Stomach (tissue), 9 donors: ENCODE measurements around the gene SIGLEC1. TPM values are rescaled to one million over a fixed set of nuclear protein-coding genes. Genes with fewer than 3 reads are reported as not detected.

Source experiments
- DNase-seq, 2 donors: peaks; one replicate each; pipeline versions ENCODE4 v3.0.0 to v3.0.0-alpha.2; 2013 to 2019
- H3K27ac ChIP-seq, 5 donors: fragments of 200-600 bp in 4 of 5; sonication (generic) in 4 of 5; one replicate each; pipeline ENCODE4 v1.5.1; 2013 to 2019; ENCODE audit warnings: mild to moderate bottlenecking in 1 of 5, moderate library complexity in 1 of 5
- H3K27me3 ChIP-seq, 3 donors: fragments of 200-600 bp; sonication (generic); one replicate each; pipeline ENCODE4 v1.5.1; 2017 to 2019; ENCODE audit warnings: mixed run types in 1 of 3
- H3K36me3 ChIP-seq, 4 donors: fragments of 200-600 bp; sonication (generic); 1 replicate in 3 of 4; 2 replicates in 1 of 4; pipeline ENCODE4 v1.5.1; 2016 to 2019
- H3K4me1 ChIP-seq, 4 donors: fragments of 200-600 bp; sonication (generic); one replicate each; pipeline ENCODE4 v1.5.1; 2016 to 2019
- H3K4me3 ChIP-seq, 4 donors: fragments of 200-600 bp; sonication (generic) in 3 of 4; one replicate each; pipeline ENCODE4 v1.5.1; 2016 to 2019; ENCODE audit warnings: mild to moderate bottlenecking in 1 of 4
- H3K9me3 ChIP-seq, 4 donors: fragments of 200-600 bp; sonication (generic); one replicate each; pipeline ENCODE4 v1.5.1; 2016 to 2019
- EP300 ChIP-seq: sonication (generic); formaldehyde crosslinking; IDR thresholded peaks from one replicate; pipeline ENCODE4 v1.6.1; 2017; ENCODE audit warnings: antibody characterized with exemption
- POLR2A ChIP-seq, 4 donors: fragments of 450-650 bp; IDR thresholded peaks; one replicate each; pipeline ENCODE4 v1.6.1; 2016; ENCODE audit warnings: antibody characterized with exemption in 4 of 4, control low read depth in 2 of 4, mild to moderate bottlenecking in 1 of 4, moderate library complexity in 1 of 4
- POLR2AphosphoS5 ChIP-seq, 3 donors: sonication (generic); formaldehyde crosslinking; IDR thresholded peaks; one replicate each; pipeline ENCODE4 v1.6.1; 2016; ENCODE audit warnings: antibody characterized with exemption in 3 of 3
- WGBS, 5 donors: extraction: QIAGEN DNeasy Blood & Tissue Kit in 3 of 5; methylation state at CpG; one replicate each; pipeline versions ENCODE4 v1.1.5 to v1.1.7; 2013 to 2018; 5-methylcytosine and 5-hydroxymethylcytosine counted together
- intact Hi-C: fragments of 100-400 bp; cut with DNase I; formaldehyde crosslinking; loops from one replicate; pipeline ENCODE4 v1.15.1; 2023; ENCODE audit warnings: low total_unique reads
- polyA plus RNA-seq, 3 donors: library from polyadenylated mRNA; stranded (reverse); fragments of 200-250 nt; gene quantifications; one replicate each; pipeline ENCODE4 v1.2.3, GENCODE V29; 2013
- total RNA-seq, 5 donors: library from RNA; depleted of rRNA; stranded (reverse); fragments of >200 nt; gene quantifications; one replicate each; pipeline versions ENCODE4 v1.1.0 to v1.2.3, GENCODE V29; 2014 to 2016
- TF ChIP-seq, protein P1 (sequence below), 7 experiments: fragments of 450-650 bp in 4 of 7; fragments of 200-600 bp in 3 of 7; sonication (generic) in 3 of 7; IDR thresholded peaks; one replicate each; pipeline ENCODE4 v1.5.1; 2016 to 2019; ENCODE audit warnings: antibody characterized with exemption in 7 of 7, control low read depth in 2 of 7, mild to moderate bottlenecking in 1 of 7
- donor health status: healthy with polysubstance abuse.
- donor health status: Bipolar disorder and iron deficiency.
- donor health status: healthy.

The SIGLEC1 gene
- total and polyA plus RNA-seq, 8 donors = 1.4 to 22.2 (median 1.8) TPM

DNA sequence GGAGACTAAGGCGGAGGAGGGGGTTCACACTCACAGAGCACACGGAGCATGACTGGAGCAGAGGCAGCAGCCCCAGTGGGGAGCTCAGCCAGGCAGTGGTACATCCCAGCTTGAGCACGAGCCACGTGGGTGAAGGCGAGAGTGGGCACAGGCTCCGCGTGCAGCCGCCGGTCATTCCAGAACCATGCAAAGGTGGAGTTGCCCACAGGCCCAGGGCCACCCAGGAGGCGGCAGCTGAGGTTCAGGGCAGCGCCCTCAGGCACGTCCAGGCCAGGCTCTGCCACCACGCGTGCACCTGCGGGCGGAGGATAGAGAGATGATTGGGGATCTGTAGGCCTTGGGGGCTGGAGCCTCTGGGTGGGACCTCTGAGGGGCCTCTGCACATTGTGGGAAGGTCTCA, 21.1 kb downstream of the SIGLEC1 start:
- TF ChIP-seq, protein P1, sequence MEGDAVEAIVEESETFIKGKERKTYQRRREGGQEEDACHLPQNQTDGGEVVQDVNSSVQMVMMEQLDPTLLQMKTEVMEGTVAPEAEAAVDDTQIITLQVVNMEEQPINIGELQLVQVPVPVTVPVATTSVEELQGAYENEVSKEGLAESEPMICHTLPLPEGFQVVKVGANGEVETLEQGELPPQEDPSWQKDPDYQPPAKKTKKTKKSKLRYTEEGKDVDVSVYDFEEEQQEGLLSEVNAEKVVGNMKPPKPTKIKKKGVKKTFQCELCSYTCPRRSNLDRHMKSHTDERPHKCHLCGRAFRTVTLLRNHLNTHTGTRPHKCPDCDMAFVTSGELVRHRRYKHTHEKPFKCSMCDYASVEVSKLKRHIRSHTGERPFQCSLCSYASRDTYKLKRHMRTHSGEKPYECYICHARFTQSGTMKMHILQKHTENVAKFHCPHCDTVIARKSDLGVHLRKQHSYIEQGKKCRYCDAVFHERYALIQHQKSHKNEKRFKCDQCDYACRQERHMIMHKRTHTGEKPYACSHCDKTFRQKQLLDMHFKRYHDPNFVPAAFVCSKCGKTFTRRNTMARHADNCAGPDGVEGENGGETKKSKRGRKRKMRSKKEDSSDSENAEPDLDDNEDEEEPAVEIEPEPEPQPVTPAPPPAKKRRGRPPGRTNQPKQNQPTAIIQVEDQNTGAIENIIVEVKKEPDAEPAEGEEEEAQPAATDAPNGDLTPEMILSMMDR (IDR thresholded peaks at IDR 0.05) = no peak
- TF ChIP-seq POLR2AphosphoS5 (IDR thresholded peaks at IDR 0.05) = no peak
- TF ChIP-seq EP300 = no peak
- TF ChIP-seq POLR2A (IDR thresholded peaks at IDR 0.05) = no peak
- H3K4me1 ChIP-seq = peaks cover 0 to 15% (median 9%) of the 10 kb centered on the region in 4 donors
- intact Hi-C loops = no loop called here
- H3K36me3 ChIP-seq = no peaks in the 10 kb centered on the region
- H3K9me3 ChIP-seq = peaks cover 0 to 2% (median under 1%) of the 10 kb centered on the region in 4 donors
- no peaks in the 10 kb centered on the region for H3K27me3 ChIP-seq
- no peak overlapping the region for H3K27ac ChIP-seq
- WGBS, 5 donors = 86 to 92% (median 90%) methylated on average over 10 to 16 of the region's 16 CpGs
- H3K4me3 ChIP-seq = no peak overlapping the region
- no peak for DNase-seq

DNA sequence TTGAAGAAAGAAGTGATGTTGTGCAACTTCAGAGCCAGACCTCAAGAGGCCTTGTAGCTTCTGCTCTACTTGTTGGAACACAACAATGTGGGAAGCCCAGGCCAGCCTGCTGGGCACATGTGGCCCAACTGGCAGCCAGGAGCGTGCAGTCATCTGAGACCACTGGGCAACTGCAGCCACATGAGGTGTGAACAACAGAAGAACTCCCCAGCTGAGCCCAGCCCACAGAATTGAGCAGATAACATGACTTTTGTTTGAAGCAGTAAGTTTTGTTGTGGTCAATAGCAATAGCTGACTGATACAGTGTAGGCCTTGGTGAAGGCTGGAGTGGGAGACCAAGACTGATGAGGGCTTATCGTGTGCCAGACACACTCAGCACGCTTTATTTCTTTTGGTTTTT, 22.0 kb downstream of the SIGLEC1 start:
- 95 to 99% (median 97%) methylated on average over 3 of the region's 3 CpGs for WGBS, 5 donors

DNA sequence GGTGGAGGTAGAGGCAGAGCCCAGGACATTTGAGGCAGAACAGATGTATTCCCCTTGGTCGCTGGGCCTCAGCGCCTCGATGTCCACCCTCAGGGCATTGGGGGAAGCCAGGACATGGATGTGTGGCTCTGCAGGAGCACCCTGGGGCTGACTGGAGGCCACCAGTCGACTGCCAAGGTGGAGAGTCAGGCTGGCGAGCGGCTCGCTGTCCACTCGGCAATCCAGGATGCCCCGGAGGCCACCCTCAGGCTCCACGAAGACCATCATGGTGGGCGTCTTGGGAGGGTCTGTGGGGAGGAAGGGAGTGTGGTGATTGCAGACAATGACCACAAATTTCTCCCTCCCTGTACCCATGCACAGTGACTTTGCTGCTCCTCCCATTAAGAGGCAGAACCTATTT, 22.4 kb downstream of the SIGLEC1 start:
- H3K27me3 ChIP-seq = no peaks in the 10 kb centered on the region
- no peak overlapping the region for H3K27ac ChIP-seq
- intact Hi-C loops = no loop called here
- no peak for DNase-seq
- H3K36me3 ChIP-seq = no peaks in the 10 kb centered on the region
- 81 to 89% (median 87%) methylated on average over 11 of the region's 11 CpGs for WGBS, 5 donors
- H3K9me3 ChIP-seq = no peaks in the 10 kb centered on the region
- H3K4me1 ChIP-seq = peaks cover 0 to 26% (median 11%) of the 10 kb centered on the region in 4 donors
- H3K4me3 ChIP-seq = no peak overlapping the region
- TF ChIP-seq POLR2A (IDR thresholded peaks at IDR 0.05) = no peak
- TF ChIP-seq EP300 = no peak
- TF ChIP-seq, protein P1 (IDR thresholded peaks at IDR 0.05) = no peak
- no peak for TF ChIP-seq POLR2AphosphoS5 (IDR thresholded peaks at IDR 0.05)

More for the DNA sequence above, 22.0 kb downstream of the SIGLEC1 start:
- no peaks in the 10 kb centered on the region for H3K36me3 ChIP-seq
- DNase-seq = no peak
- H3K4me3 ChIP-seq = no peak overlapping the region
- intact Hi-C loops = no loop called here
- H3K27me3 ChIP-seq = no peaks in the 10 kb centered on the region
- H3K27ac ChIP-seq = no peak overlapping the region
- H3K4me1 ChIP-seq = peaks cover 0 to 24% (median 11%) of the 10 kb centered on the region in 4 donors
- TF ChIP-seq, protein P1 (IDR thresholded peaks at IDR 0.05) = no peak
- TF ChIP-seq POLR2AphosphoS5 (IDR thresholded peaks at IDR 0.05) (no peak), EP300 (no peak), POLR2A (IDR thresholded peaks at IDR 0.05) (no peak)
- H3K9me3 ChIP-seq = no peaks in the 10 kb centered on the region

DNA sequence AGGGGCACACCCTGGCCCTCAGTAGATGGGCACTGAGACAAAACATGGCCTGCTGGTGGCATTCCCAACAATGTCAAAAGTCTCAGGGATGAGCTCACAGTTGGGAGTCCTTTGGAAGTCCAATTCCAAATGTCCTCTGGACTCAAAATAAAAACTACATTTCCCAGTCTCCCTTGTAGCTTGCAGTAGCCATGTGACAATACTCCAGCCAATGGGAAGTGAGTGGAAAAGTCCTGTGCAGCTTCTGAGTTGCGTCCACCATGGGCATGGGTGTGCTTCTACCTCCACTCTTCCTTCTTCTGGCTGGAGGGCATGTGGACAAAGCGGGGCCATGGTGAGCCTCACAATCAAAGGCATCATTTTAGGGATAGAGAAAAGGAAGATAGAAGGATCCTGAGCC, 24.7 kb downstream of the SIGLEC1 start:
- intact Hi-C loops = no loop called here
- Histone ChIP-seq H3K4me1 (peaks cover 0 to 26% (median 11%) of the 10 kb centered on the region in 4 donors), H3K4me3 (no peak overlapping the region), H3K27me3 (peaks cover 0 to 6% (median under 1%) of the 10 kb centered on the region in 3 donors), H3K9me3 (no peaks in the 10 kb centered on the region), H3K36me3 (no peaks in the 10 kb centered on the region), H3K27ac (peak overlapping the region in 4 of 5 donors; percentile 60 to 82 (median 74))
- WGBS, 5 donors = 50 to 63% (median 54%) methylated on average over 2 of the region's 2 CpGs
- TF ChIP-seq POLR2A (IDR thresholded peaks at IDR 0.05) = no peak
- TF ChIP-seq, protein P1 (IDR thresholded peaks at IDR 0.05) = no peak
- TF ChIP-seq POLR2AphosphoS5 (IDR thresholded peaks at IDR 0.05) = no peak
- TF ChIP-seq EP300 = no peak
- peak in 1 of 2 donors; percentile 75 for DNase-seq
